Caco-2 (cell line): ENCODE measurements around the gene IL12A. TPM values are rescaled to one million over a fixed set of nuclear protein-coding genes. Genes with fewer than 3 reads are reported as not detected.
A peak's percentile ranks its signal among the peaks of the same experiment; 100 is the strongest.

Source experiments
- BruUV-seq: library from RNA; stranded (reverse); fragments of 400-500 nt; replicated peaks from 2 replicates; lab custom pipeline; 2021; lab: Mats Ljungman, UMichigan
- CTCF ChIA-PET: fragments of 300-600 bp; sonication (Branson Sonifier 250); formaldehyde crosslinking; loops from one replicate; lab custom pipeline; 2022; ENCODE audit warnings: antibody characterized with exemption; lab: Charles Lee
- POLR2A ChIA-PET: fragments of 300-600 bp; sonication (Branson Sonifier 250); formaldehyde crosslinking; loops from one replicate; lab custom pipeline; 2022; ENCODE audit warnings: antibody characterized with exemption; lab: Charles Lee
- DNase-seq, 2 experiments: peaks; one replicate each; pipeline versions ENCODE4 v3.0.0 to v3.0.0-alpha.2; 2020 to 2022
- H3K27me3 ChIP-seq: replicated peaks from 2 replicates; pipeline ENCODE4 v1.6.0; 2011; ENCODE audit warnings: low read length; ENCODE audit not compliant: control insufficient read depth, insufficient read depth
- H3K36me3 ChIP-seq: 2 replicates; pipeline ENCODE4 v1.5.1; 2011; ENCODE audit warnings: low read length; ENCODE audit not compliant: control insufficient read depth, insufficient read depth
- H3K4me1 ChIP-seq: fragments of 250-450 bp; sonication (Bioruptor Pico); 2 replicates; pipeline ENCODE4 v1.5.1; 2020; ENCODE audit warnings: mild to moderate bottlenecking
- H3K4me3 ChIP-seq: 2 replicates; pipeline ENCODE4 v1.5.1; 2011; ENCODE audit warnings: low read depth, mild to moderate bottlenecking, control low read depth, low read length
- H3K9me3 ChIP-seq: fragments of 250-450 bp; sonication (Bioruptor Pico); 2 replicates; pipeline ENCODE4 v1.5.1; 2020; ENCODE audit warnings: mild to moderate bottlenecking, moderate library complexity
- H3K27ac Mint-ChIP-seq: one replicate; pipeline ENCODE4 v1.8.0; 2022; ENCODE audit warnings: mixed read lengths; ENCODE audit not compliant: unreplicated experiment
- H3K27me3 Mint-ChIP-seq: one replicate; pipeline ENCODE4 v1.8.0; 2022; ENCODE audit warnings: mixed read lengths; ENCODE audit not compliant: insufficient read depth, unreplicated experiment
- H3K36me3 Mint-ChIP-seq: one replicate; pipeline ENCODE4 v1.8.0; 2022; ENCODE audit warnings: mild to moderate bottlenecking, mixed read lengths; ENCODE audit not compliant: insufficient read depth, unreplicated experiment
- H3K4me1 Mint-ChIP-seq: one replicate; pipeline ENCODE4 v1.8.0; 2022; ENCODE audit warnings: low read depth, mixed read lengths; ENCODE audit not compliant: unreplicated experiment
- H3K4me3 Mint-ChIP-seq: one replicate; pipeline ENCODE4 v1.8.0; 2022; ENCODE audit warnings: mild to moderate bottlenecking, moderate library complexity, mixed read lengths; ENCODE audit not compliant: unreplicated experiment
- H3K9me3 Mint-ChIP-seq: one replicate; pipeline ENCODE4 v1.8.0; 2022; ENCODE audit warnings: mixed read lengths; ENCODE audit not compliant: unreplicated experiment
- intact Hi-C: fragments of 100-400 bp; cut with micrococcal nuclease; formaldehyde crosslinking; loops from one replicate; pipeline ENCODE4 v1.10.0; 2022; ENCODE audit not compliant: unreplicated experiment
- total RNA-seq: library from RNA; stranded (reverse); gene quantifications from 2 replicates; pipeline ENCODE4 v1.2.3, GENCODE V29; 2022
- TF ChIP-seq, protein P1 (sequence below), 2 experiments: fragments of 200-600 bp in 1 of 2; IDR thresholded peaks; 1 replicate in 1 of 2; 2 replicates in 1 of 2; pipeline versions ENCODE4 v1.5.1 to v1.8.0; 2011 to 2022; ENCODE audit warnings: antibody characterized with exemption in 1 of 2, control low read depth in 1 of 2, inconsistent platforms in 1 of 2, low read depth in 1 of 2, low read length in 1 of 2, mild to moderate bottlenecking in 1 of 2, moderate library complexity in 1 of 2; ENCODE audit not compliant: insufficient read depth in 1 of 2, severe bottlenecking in 1 of 2, unreplicated experiment in 1 of 2

The IL12A gene
- total RNA-seq, 1 experiment from 2014 or later, result 0.95 TPM

DNA sequence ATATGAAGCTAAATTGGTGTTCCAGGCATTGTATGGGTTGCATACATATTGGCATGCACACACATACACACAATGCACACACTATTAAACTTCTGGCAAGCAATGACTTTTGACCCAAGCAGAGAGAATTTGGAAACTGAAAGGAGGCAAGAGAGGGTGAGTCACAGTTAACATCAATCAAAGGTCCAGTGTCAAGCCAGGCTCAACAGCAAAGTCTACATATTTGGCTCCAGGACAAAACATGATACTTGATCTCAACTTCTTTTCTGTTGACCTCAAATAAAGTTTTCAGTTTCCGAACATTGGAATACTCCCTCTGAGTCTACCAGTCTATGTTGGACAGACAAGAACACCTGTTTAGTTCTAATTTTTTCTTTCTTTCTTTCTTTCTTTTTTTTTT lies 28.3 kb downstream of the IL12A start:
- CTCF ChIA-PET, result no interaction called here
- DNase-seq, result peak in 1 of 2 experiments; percentile 7
- no peaks in the 10 kb centered on the region for H3K27me3 ChIP-seq
- Mint-ChIP-seq H3K4me1 (no peaks in the 10 kb centered on the region), H3K27ac (no peak overlapping the region), H3K9me3 (no peaks in the 10 kb centered on the region), H3K27me3 (peaks cover 2% of the 10 kb centered on the region), H3K36me3 (no peaks in the 10 kb centered on the region), H3K4me3 (no peak overlapping the region)
- TF ChIP-seq, protein P1, sequence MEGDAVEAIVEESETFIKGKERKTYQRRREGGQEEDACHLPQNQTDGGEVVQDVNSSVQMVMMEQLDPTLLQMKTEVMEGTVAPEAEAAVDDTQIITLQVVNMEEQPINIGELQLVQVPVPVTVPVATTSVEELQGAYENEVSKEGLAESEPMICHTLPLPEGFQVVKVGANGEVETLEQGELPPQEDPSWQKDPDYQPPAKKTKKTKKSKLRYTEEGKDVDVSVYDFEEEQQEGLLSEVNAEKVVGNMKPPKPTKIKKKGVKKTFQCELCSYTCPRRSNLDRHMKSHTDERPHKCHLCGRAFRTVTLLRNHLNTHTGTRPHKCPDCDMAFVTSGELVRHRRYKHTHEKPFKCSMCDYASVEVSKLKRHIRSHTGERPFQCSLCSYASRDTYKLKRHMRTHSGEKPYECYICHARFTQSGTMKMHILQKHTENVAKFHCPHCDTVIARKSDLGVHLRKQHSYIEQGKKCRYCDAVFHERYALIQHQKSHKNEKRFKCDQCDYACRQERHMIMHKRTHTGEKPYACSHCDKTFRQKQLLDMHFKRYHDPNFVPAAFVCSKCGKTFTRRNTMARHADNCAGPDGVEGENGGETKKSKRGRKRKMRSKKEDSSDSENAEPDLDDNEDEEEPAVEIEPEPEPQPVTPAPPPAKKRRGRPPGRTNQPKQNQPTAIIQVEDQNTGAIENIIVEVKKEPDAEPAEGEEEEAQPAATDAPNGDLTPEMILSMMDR (IDR thresholded peaks at IDR 0.05; ENCODE audit: insufficient read depth in 1 of 2, low read depth in 1 of 2, low read length in 1 of 2, severe bottlenecking in 1 of 2, unreplicated experiment in 1 of 2), result no peak
- POLR2A ChIA-PET, result no interaction called here
- H3K9me3 ChIP-seq, result no peaks in the 10 kb centered on the region
- intact Hi-C loops, result no loop called here
- BruUV-seq, result no TSS peak
- no peak overlapping the region for H3K4me3 ChIP-seq
- H3K36me3 ChIP-seq, result no peaks in the 10 kb centered on the region
- H3K4me1 ChIP-seq, result no peaks in the 10 kb centered on the region

DNA sequence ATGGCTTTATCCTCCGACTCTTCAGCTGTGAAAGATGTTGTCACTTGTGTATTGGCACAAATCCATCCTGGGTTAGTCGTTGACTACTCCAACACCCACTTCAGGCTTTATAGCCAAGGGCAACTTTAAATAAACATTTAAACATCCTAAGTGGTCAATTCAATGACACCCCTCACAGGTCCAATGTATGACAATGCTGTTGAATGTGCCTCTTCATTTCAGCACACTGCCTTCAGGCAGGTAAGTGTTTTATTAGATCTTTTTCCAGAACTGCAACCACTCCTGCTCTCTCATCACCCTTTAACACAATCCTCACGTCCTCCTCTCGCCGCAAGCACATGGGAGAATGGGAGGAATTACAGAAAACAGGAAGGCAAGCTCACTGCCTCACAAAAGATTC lies 30.3 kb downstream of the IL12A start:
- Mint-ChIP-seq H3K9me3 (no peaks in the 10 kb centered on the region), H3K4me1 (no peaks in the 10 kb centered on the region), H3K27ac (no peak overlapping the region), H3K36me3 (no peaks in the 10 kb centered on the region), H3K27me3 (peaks cover 2% of the 10 kb centered on the region), H3K4me3 (no peak overlapping the region)
- H3K4me3 ChIP-seq, result no peak overlapping the region
- H3K36me3 ChIP-seq, result no peaks in the 10 kb centered on the region
- ChIA-PET CTCF (no interaction called here), POLR2A (no interaction called here)
- intact Hi-C loops, result no loop called here
- no peaks in the 10 kb centered on the region for H3K4me1 ChIP-seq
- no peaks in the 10 kb centered on the region for H3K9me3 ChIP-seq
- DNase-seq, result no peak
- TF ChIP-seq, protein P1 (IDR thresholded peaks at IDR 0.05; ENCODE audit: insufficient read depth in 1 of 2, low read depth in 1 of 2, low read length in 1 of 2, severe bottlenecking in 1 of 2, unreplicated experiment in 1 of 2), result no peak
- no peaks in the 10 kb centered on the region for H3K27me3 ChIP-seq
- BruUV-seq, result no TSS peak

DNA sequence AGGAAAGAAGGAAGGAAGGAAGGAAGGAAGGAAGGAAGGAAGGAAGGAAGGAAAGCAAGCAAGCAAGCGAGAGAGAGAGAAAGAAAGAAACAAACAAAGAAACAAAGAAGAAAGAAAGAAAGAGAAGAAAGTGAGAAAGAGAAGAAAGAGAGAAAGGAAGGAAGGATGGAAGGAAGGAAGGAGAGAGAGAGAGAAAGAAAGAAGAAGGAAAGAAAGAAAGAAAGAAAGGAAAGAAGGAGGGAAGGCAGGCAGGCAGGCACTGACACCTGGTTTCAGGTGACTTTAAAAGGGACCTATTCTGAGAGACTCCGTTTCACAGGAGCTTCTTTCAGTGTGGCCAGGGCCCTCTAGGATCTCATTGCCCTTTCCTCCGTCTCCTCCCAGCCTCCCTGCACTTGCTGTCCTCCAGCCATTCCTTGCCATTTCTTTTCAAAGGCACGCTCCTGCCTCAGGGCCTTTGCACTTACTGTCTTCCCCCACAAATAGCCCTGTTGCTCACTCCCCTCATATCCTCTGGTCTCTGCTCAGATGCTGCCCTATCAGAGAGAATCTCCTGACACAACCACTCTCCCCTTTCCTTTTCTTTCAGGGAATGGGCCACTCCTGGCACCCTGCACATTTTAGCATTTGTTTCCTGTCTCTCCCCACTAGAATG lies 31.5 kb downstream of the IL12A start:
- intact Hi-C loops, result no loop called here
- Mint-ChIP-seq H3K36me3 (no peaks in the 10 kb centered on the region), H3K4me3 (no peak overlapping the region), H3K27ac (no peak overlapping the region), H3K9me3 (no peaks in the 10 kb centered on the region), H3K27me3 (peaks cover 2% of the 10 kb centered on the region), H3K4me1 (no peaks in the 10 kb centered on the region)
- H3K27me3 ChIP-seq, result no peaks in the 10 kb centered on the region
- H3K4me1 ChIP-seq, result no peaks in the 10 kb centered on the region
- no peak overlapping the region for H3K4me3 ChIP-seq
- H3K9me3 ChIP-seq, result no peaks in the 10 kb centered on the region
- BruUV-seq, result no TSS peak
- TF ChIP-seq, protein P1 (IDR thresholded peaks at IDR 0.05; ENCODE audit: insufficient read depth in 1 of 2, low read depth in 1 of 2, low read length in 1 of 2, severe bottlenecking in 1 of 2, unreplicated experiment in 1 of 2), result no peak
- DNase-seq, result no peak
- ChIA-PET CTCF (no interaction called here), POLR2A (no interaction called here)
- no peaks in the 10 kb centered on the region for H3K36me3 ChIP-seq
